Heart left ventricle (tissue), 16 donors: ENCODE results near the gene NAXD. TPM values are rescaled to one million over a fixed set of nuclear protein-coding genes. Genes with fewer than 3 reads are reported as not detected.

Experiments
- ATAC-seq, 4 donors: fragments of 200-7000 bp; cut with Tn5 transposase; one replicate each; pipeline ENCODE4 v1.9.1; 2020 to 2022; ENCODE audit warnings: moderate library complexity in 4 of 4, mild to moderate bottlenecking in 3 of 4, moderate number of reproducible peaks in 1 of 4
- DNase-seq, 5 donors: peaks; one replicate each; pipeline ENCODE4 v3.0.0-alpha.2; 2020
- H3K27ac ChIP-seq, 12 donors: fragments of 200-600 bp; sonication (generic) in 4 of 12; one replicate each; pipeline versions ENCODE4 v1.5.0 to v1.8.0; 2016 to 2022; ENCODE audit warnings: mild to moderate bottlenecking in 2 of 12
- H3K27me3 ChIP-seq, 9 donors: fragments of 200-600 bp; sonication (generic) in 2 of 9; one replicate each; pipeline versions ENCODE4 v1.5.1 to v1.8.0; 2016 to 2022; ENCODE audit warnings: mild to moderate bottlenecking in 3 of 9
- H3K36me3 ChIP-seq, 9 donors: fragments of 200-600 bp; sonication (generic) in 2 of 9; one replicate each; pipeline versions ENCODE4 v1.5.0 to v1.8.0; 2018 to 2022; ENCODE audit warnings: mild to moderate bottlenecking in 2 of 9
- H3K4me1 ChIP-seq, 12 donors: fragments of 200-600 bp; sonication (generic) in 4 of 12; one replicate each; pipeline versions ENCODE4 v1.5.0 to v1.8.0; 2016 to 2022; ENCODE audit warnings: mild to moderate bottlenecking in 3 of 12
- H3K4me3 ChIP-seq, 12 donors: fragments of 200-600 bp; sonication (generic) in 4 of 12; one replicate each; pipeline versions ENCODE4 v1.5.0 to v1.8.0; 2017 to 2022; ENCODE audit warnings: mild to moderate bottlenecking in 9 of 12, moderate library complexity in 4 of 12
- H3K9me3 ChIP-seq, 12 donors: fragments of 200-600 bp; sonication (generic) in 4 of 12; one replicate each; pipeline versions ENCODE4 v1.5.0 to v1.8.0; 2016 to 2022; ENCODE audit warnings: mild to moderate bottlenecking in 1 of 12
- CTCF ChIP-seq, 12 donors: fragments of 200-600 bp; sonication (generic) in 4 of 12; IDR thresholded peaks; one replicate each; pipeline versions ENCODE4 v1.5.0 to v1.8.0; 2018 to 2022; ENCODE audit warnings: antibody characterized with exemption in 12 of 12, mild to moderate bottlenecking in 5 of 12
- POLR2A ChIP-seq, 2 donors: fragments of 450-650 bp; IDR thresholded peaks; one replicate each; pipeline ENCODE4 v1.6.1; 2017; ENCODE audit warnings: antibody characterized with exemption in 2 of 2, mild to moderate bottlenecking in 2 of 2, moderate library complexity in 2 of 2
- WGBS, 4 donors: extraction: QIAGEN DNeasy Blood & Tissue Kit in 2 of 4; methylation state at CpG; one replicate each; pipeline versions ENCODE4 v1.1.5 to v1.1.7; 2013 to 2018; 5-methylcytosine and 5-hydroxymethylcytosine counted together
- intact Hi-C, 10 donors: fragments of 100-400 bp; cut with DNase I; formaldehyde crosslinking; loops; one replicate each; pipeline versions ENCODE4 v1.11.1 to v1.14.2; 2022
- polyA plus RNA-seq, 2 donors: library from polyadenylated mRNA; stranded (reverse); fragments of 200-250 nt; gene quantifications; one replicate each; pipeline ENCODE4 v1.2.3, GENCODE V29; 2013
- total RNA-seq, 9 donors: library from RNA; depleted of rRNA in 2 of 9; stranded (reverse); fragments of >200 nt in 2 of 9; fragmentation: NEBNext Ultra II Directional in 3 of 9; extraction: Animal tissue kit (Norgen Biotek cat#: 25700) in 3 of 9; gene quantifications; one replicate each; pipeline versions ENCODE4 v1.1.0 to v1.2.4, GENCODE V29; 2016 to 2023
- donor health status: ischemic (EF 13 %, LVEDD 7.1; RV severe dilation, severe dysfunction).
- donor health status: healthy with polysubstance abuse.
- donor health status: DM: no; HTN: yes; CAD: no.
- donor health status: DM: no; HTN: no; CAD: no.
- donor health status: ischemic (EF 25% LVEDD 6.9; RV normal size, moderate dysfunction).
- donor health status: ischemic (EF 25% LVEDD 5.7; RV mildly dilated, moderate dysfunction).
- donor health status: healthy.
- donor health status: DM: yes; HTN: yes; CAD: no.
- donor health status: ischemic (EF 35%, LVEDD 5.7; RV mildly dilated, moderate dysfunction).
- donor health status: nonischemic (EF 11% LVEDD 7.7; RV severe dilation, severe dysfunction).
- donor health status: DM: yes; HTN: yes; CAD: no.
- donor health status: PGD.
- donor health status: ischemic (EF 29% LVEDD 5.4; RV normal size, mild dysfunction).
- donor health status: nonischemic (EF 23%, LVEDD 6.1; RV moderate dilation, normal function).

The NAXD gene
- total and polyA plus RNA-seq, 11 donors, result 19.2 to 31.4 (median 23.4) TPM

GRCh38 chr13:110580800-110581199 lies 34.5 kb upstream of the NAXD start:
- intact Hi-C loops, result no loop called here
- WGBS, 4 donors, result 56 to 80% (median 76%) methylated on average over 2 of the region's 2 CpGs

GRCh38 chr13:110581506-110582185 lies 33.7 kb upstream of the NAXD start:
- no peaks in the 10 kb centered on the region for H3K27me3 ChIP-seq
- no peak overlapping the region for H3K27ac ChIP-seq
- H3K36me3 ChIP-seq, result no peaks in the 10 kb centered on the region
- H3K4me1 ChIP-seq, result peaks cover 0 to 3% (median 0%) of the 10 kb centered on the region in 12 donors
- DNase-seq (no peak), ATAC-seq (peak in 1 of 4 donors; percentile 39)
- TF ChIP-seq POLR2A (IDR thresholded peaks at IDR 0.05), result no peak
- TF ChIP-seq CTCF (IDR thresholded peaks at IDR 0.05), result no peak
- 88 to 97% (median 92%) methylated on average over 9 to 14 of the region's 14 CpGs for WGBS, 4 donors
- H3K4me3 ChIP-seq, result no peak overlapping the region
- H3K9me3 ChIP-seq, result no peaks in the 10 kb centered on the region
- intact Hi-C loops, result no loop called here

More at GRCh38 chr13:110580800-110581199, 34.5 kb upstream of the NAXD start:
- DNase-seq (no peak), ATAC-seq (no peak)
- TF ChIP-seq POLR2A (IDR thresholded peaks at IDR 0.05) (no peak), CTCF (IDR thresholded peaks at IDR 0.05) (no peak)
- no peaks in the 10 kb centered on the region for H3K27me3 ChIP-seq
- no peak overlapping the region for H3K4me3 ChIP-seq
- H3K9me3 ChIP-seq, result no peaks in the 10 kb centered on the region
- H3K27ac ChIP-seq, result no peak overlapping the region
- H3K36me3 ChIP-seq, result no peaks in the 10 kb centered on the region
- peaks cover 0 to 6% (median 0%) of the 10 kb centered on the region in 12 donors for H3K4me1 ChIP-seq

GRCh38 chr13:110582421-110582954 lies 32.9 kb upstream of the NAXD start:
- DNase-seq (no peak), ATAC-seq (peak in 1 of 4 donors; percentile 22)
- Histone ChIP-seq H3K36me3 (no peaks in the 10 kb centered on the region), H3K4me3 (no peak overlapping the region), H3K9me3 (no peaks in the 10 kb centered on the region), H3K27ac (no peak overlapping the region), H3K4me1 (peaks cover 0 to 3% (median 0%) of the 10 kb centered on the region in 12 donors), H3K27me3 (no peaks in the 10 kb centered on the region)
- 89 to 92% (median 91%) methylated on average over 13 of the region's 13 CpGs for WGBS, 4 donors
- no peak for TF ChIP-seq POLR2A (IDR thresholded peaks at IDR 0.05)
- TF ChIP-seq CTCF (IDR thresholded peaks at IDR 0.05), result no peak
- intact Hi-C loops, result no loop called here

GRCh38 chr13:110583178-110583865 lies 32.0 kb upstream of the NAXD start:
- ATAC-seq (no peak), DNase-seq (no peak)
- Histone ChIP-seq H3K36me3 (no peaks in the 10 kb centered on the region), H3K9me3 (no peaks in the 10 kb centered on the region), H3K27me3 (no peaks in the 10 kb centered on the region), H3K4me1 (peaks cover 0 to 3% (median 0%) of the 10 kb centered on the region in 12 donors), H3K4me3 (no peak overlapping the region), H3K27ac (no peak overlapping the region)
- TF ChIP-seq CTCF (IDR thresholded peaks at IDR 0.05) (no peak), POLR2A (IDR thresholded peaks at IDR 0.05) (no peak)
- intact Hi-C loops, result no loop called here
- WGBS, 4 donors, result 81 to 85% (median 83%) methylated on average over 12 to 13 of the region's 13 CpGs
